K562 (cell line): ENCODE measurements around the gene AFG1L. TPM values are rescaled to one million over a fixed set of nuclear protein-coding genes. Genes with fewer than 3 reads are reported as not detected.

Experiments
- FOS ChIP-seq: IDR thresholded peaks from 3 replicates; pipeline ENCODE4 v1.6.1; 2011; ENCODE audit not compliant: insufficient read length; ENCODE audit errors: extremely low read depth
- HOXB6 ChIP-seq: fragments of 250-450 bp; sonication (Bioruptor Pico); IDR thresholded peaks from 2 replicates; pipeline ENCODE4 v1.5.1; 2022; ENCODE audit warnings: mild to moderate bottlenecking, borderline replicate concordance
- KDM5B ChIP-seq: fragments of 200-600 bp; sonication (generic); IDR thresholded peaks from 2 replicates; pipeline ENCODE4 v1.6.1; 2012; ENCODE audit warnings: low read depth, mild to moderate bottlenecking, moderate library complexity, low read length, control low read depth, inconsistent platforms; ENCODE audit not compliant: insufficient replicate concordance
- MEF2D ChIP-seq: conservative IDR thresholded peaks from 2 replicates; pipeline ENCODE4 v1.6.1; 2016; ENCODE audit warnings: low read depth, missing genetic modification characterization, missing compliant biosample characterization
- RREB1 ChIP-seq: fragments of 250-450 bp; sonication (Bioruptor Pico); IDR thresholded peaks from 2 replicates; pipeline ENCODE4 v1.4.0; 2020
- ZHX1 ChIP-seq: fragments of 150-350 bp; conservative IDR thresholded peaks from 2 replicates; pipeline ENCODE4 v1.6.1; 2014; ENCODE audit warnings: low read length
- ZNF277 ChIP-seq: fragments of 250-450 bp; sonication (Bioruptor Pico); IDR thresholded peaks from 2 replicates; pipeline ENCODE4 v1.8.0; 2022; ENCODE audit warnings: inconsistent platforms, mild to moderate bottlenecking, moderate library complexity, borderline replicate concordance
- ZNF584 ChIP-seq: fragments of 200-800 bp; sonication (Bioruptor generic); IDR thresholded peaks from 2 replicates; pipeline ENCODE4 v1.6.1; 2016; ENCODE audit warnings: low read depth, mild to moderate bottlenecking, missing genetic modification characterization, missing compliant biosample characterization
- polyA plus RNA-seq, 8 experiments: library from polyadenylated mRNA; depleted of rRNA in 4 of 8; stranded (reverse) in 5 of 8; unstranded in 3 of 8; fragments of >200 nt; fragmentation: Nextera tagmentation in 2 of 8; fragmentation: Illumina TruSeq in 1 of 8; extraction: Ambion mirVana in 2 of 8; extraction: Trizol in 1 of 8; gene quantifications; 2 replicates each; pipeline versions ENCODE4 v1.2.1 to v1.2.3, GENCODE V29; 2011 to 2014; ENCODE audit warnings: inconsistent platforms in 1 of 8, missing spikeins in 1 of 8
- total RNA-seq, 7 experiments: library from RNA; depleted of rRNA in 6 of 7; stranded (reverse); fragments of >200 nt in 6 of 7; fragmentation: Illumina TruSeq in 2 of 7; extraction: Trizol in 2 of 7; gene quantifications; 2 replicates each; pipeline versions ENCODE4 v1.2.1 to v1.2.3, GENCODE V29; 2011 to 2021; ENCODE audit warnings: low replicate concordance in 1 of 7
- TF ChIP-seq, protein P1 (sequence below): sonication (generic); formaldehyde crosslinking; IDR thresholded peaks from 2 replicates; pipeline ENCODE4 v1.8.0; 2023; ENCODE audit warnings: mild to moderate bottlenecking, missing genetic modification reagents
- TF ChIP-seq, protein P2 (sequence below): sonication (generic); formaldehyde crosslinking; IDR thresholded peaks from 2 replicates; pipeline ENCODE4 v1.9.0; 2022; ENCODE audit warnings: mild to moderate bottlenecking, missing genetic modification reagents

AFG1L gene
- total and polyA plus RNA-seq, 9 of the 15 experiments (the other 6 are each of a cell fraction or from before 2014, with no cell fraction given), result 2.2 to 15.5 (median 5.8) TPM

- TF ChIP-seq, protein P1, sequence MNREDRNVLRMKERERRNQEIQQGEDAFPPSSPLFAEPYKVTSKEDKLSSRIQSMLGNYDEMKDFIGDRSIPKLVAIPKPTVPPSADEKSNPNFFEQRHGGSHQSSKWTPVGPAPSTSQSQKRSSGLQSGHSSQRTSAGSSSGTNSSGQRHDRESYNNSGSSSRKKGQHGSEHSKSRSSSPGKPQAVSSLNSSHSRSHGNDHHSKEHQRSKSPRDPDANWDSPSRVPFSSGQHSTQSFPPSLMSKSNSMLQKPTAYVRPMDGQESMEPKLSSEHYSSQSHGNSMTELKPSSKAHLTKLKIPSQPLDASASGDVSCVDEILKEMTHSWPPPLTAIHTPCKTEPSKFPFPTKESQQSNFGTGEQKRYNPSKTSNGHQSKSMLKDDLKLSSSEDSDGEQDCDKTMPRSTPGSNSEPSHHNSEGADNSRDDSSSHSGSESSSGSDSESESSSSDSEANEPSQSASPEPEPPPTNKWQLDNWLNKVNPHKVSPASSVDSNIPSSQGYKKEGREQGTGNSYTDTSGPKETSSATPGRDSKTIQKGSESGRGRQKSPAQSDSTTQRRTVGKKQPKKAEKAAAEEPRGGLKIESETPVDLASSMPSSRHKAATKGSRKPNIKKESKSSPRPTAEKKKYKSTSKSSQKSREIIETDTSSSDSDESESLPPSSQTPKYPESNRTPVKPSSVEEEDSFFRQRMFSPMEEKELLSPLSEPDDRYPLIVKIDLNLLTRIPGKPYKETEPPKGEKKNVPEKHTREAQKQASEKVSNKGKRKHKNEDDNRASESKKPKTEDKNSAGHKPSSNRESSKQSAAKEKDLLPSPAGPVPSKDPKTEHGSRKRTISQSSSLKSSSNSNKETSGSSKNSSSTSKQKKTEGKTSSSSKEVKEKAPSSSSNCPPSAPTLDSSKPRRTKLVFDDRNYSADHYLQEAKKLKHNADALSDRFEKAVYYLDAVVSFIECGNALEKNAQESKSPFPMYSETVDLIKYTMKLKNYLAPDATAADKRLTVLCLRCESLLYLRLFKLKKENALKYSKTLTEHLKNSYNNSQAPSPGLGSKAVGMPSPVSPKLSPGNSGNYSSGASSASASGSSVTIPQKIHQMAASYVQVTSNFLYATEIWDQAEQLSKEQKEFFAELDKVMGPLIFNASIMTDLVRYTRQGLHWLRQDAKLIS (CRISPR knock-in tag), result peak; percentile 87
- TF ChIP-seq, protein P2, sequence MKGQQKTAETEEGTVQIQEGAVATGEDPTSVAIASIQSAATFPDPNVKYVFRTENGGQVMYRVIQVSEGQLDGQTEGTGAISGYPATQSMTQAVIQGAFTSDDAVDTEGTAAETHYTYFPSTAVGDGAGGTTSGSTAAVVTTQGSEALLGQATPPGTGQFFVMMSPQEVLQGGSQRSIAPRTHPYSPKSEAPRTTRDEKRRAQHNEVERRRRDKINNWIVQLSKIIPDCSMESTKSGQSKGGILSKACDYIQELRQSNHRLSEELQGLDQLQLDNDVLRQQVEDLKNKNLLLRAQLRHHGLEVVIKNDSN (CRISPR knock-in tag), result peak; percentile 80
- TF ChIP-seq MEF2D (tag) (no peak), ZHX1 (no peak; the same call in 1 of the 2 replicates), KDM5B (peak; percentile 86), FOS (no peak), ZNF584 (CRISPR knock-in tag) (peak; percentile 32; the same call in 1 of the 2 replicates), HOXB6 (no peak), RREB1 (CRISPR knock-in tag) (no peak), ZNF277 (no peak)
Observed at GRCh38 chr6:108294727-108295625, at the start of gene AFG1L (continued).
